BJ (cell line): ENCODE results near the gene UBAC2. TPM values are rescaled to one million over a fixed set of nuclear protein-coding genes. Genes with fewer than 3 reads are reported as not detected.

Source experiments
- CTCF ChIA-PET: fragments of 350-600 bp; formaldehyde crosslinking; extraction: SDS; loops from one replicate; lab custom pipeline; 2021; ENCODE audit warnings: antibody characterized with exemption, inconsistent platforms; lab: Yijun Ruan, JAX
- POLR2A ChIA-PET: fragments of 300-600 bp; sonication (Branson Sonifier 250); formaldehyde crosslinking; extraction: SDS; loops from one replicate; lab custom pipeline; 2021; ENCODE audit warnings: antibody characterized with exemption; lab: Charles Lee
- DNase-seq: peaks from one replicate; pipeline ENCODE4 v3.0.0-alpha.2; 2011; ENCODE audit warnings: low read depth
- H3K27me3 ChIP-seq: 2 replicates; pipeline ENCODE4 v1.6.0; 2011; ENCODE audit warnings: low read length; ENCODE audit not compliant: control insufficient read depth, insufficient read depth
- H3K36me3 ChIP-seq: 2 replicates; pipeline ENCODE4 v1.5.1; 2011; ENCODE audit warnings: low read length; ENCODE audit not compliant: control insufficient read depth, insufficient read depth
- H3K4me3 ChIP-seq: 2 replicates; pipeline ENCODE4 v1.5.1; 2011; ENCODE audit warnings: low read depth, mild to moderate bottlenecking, control low read depth, low read length
- CTCF ChIP-seq: IDR thresholded peaks from 2 replicates; pipeline ENCODE4 v1.5.1; 2011; ENCODE audit warnings: low read depth, mild to moderate bottlenecking, control low read depth, inconsistent platforms, low read length, moderate library complexity; ENCODE audit not compliant: insufficient read depth
- polyA plus RNA-seq: library from polyadenylated mRNA; depleted of rRNA; stranded (reverse); fragments of >200 nt; gene quantifications from 2 replicates; pipeline ENCODE4 v1.2.3, GENCODE V29; 2011

The UBAC2 gene
- polyA plus RNA-seq, 1 experiment = 84.7 TPM

- no peaks in the 10 kb centered on the region for H3K36me3 ChIP-seq
- POLR2A ChIA-PET = no interaction called here
- CTCF ChIA-PET = interaction anchor here (1.4 kb wide), 2 partner anchors 10 to 158 kb away, joined by 3 to 4 read pairs; no protein-coding TSS in a partner anchor
- TF ChIP-seq CTCF = no peak
- H3K27me3 ChIP-seq = no peaks in the 10 kb centered on the region
- H3K4me3 ChIP-seq = no peak overlapping the region
- DNase-seq = no peak
Measured at GRCh38 chr13:99278843-99279242, 78.2 kb downstream of the UBAC2 start.

- TF ChIP-seq CTCF = no peak
- Histone ChIP-seq H3K27me3 (no peaks in the 10 kb centered on the region), H3K36me3 (no peaks in the 10 kb centered on the region), H3K4me3 (no peak overlapping the region)
- CTCF ChIA-PET = interaction anchor here (1.2 to 1.6 kb wide), 3 partner anchors 14 to 157 kb away, joined by 5 to 9 read pairs (median 7); no protein-coding TSS in a partner anchor
- POLR2A ChIA-PET = no interaction called here
- DNase-seq = no peak
Measured at GRCh38 chr13:99279637-99280036, 79.0 kb downstream of the UBAC2 start.

- H3K27me3 ChIP-seq = no peaks in the 10 kb centered on the region
- ChIA-PET POLR2A (no interaction called here), CTCF (interaction anchor here (0.9 to 1.6 kb wide), 5 partner anchors 10 to 156 kb away, joined by 4 to 9 read pairs (median 5); no protein-coding TSS in a partner anchor)
- H3K36me3 ChIP-seq = no peaks in the 10 kb centered on the region
- no peak overlapping the region for H3K4me3 ChIP-seq
- no peak for DNase-seq
- TF ChIP-seq CTCF = no peak
Measured at GRCh38 chr13:99280166-99280565, 79.5 kb downstream of the UBAC2 start.

GRCh38 chr13:99281811-99282263 lies 81.2 kb downstream of the UBAC2 start:
- ChIA-PET POLR2A (no interaction called here), CTCF (interaction anchor here (1.7 to 2.2 kb wide), 2 partner anchors 11 to 155 kb away, joined by 5 to 14 read pairs; no protein-coding TSS in a partner anchor)
- Histone ChIP-seq H3K27me3 (no peaks in the 10 kb centered on the region), H3K36me3 (no peaks in the 10 kb centered on the region), H3K4me3 (no peak overlapping the region)
- no peak for TF ChIP-seq CTCF
- no peak for DNase-seq

GRCh38 chr13:99282264-99283231 lies 81.9 kb downstream of the UBAC2 start:
- DNase-seq = no peak

More at GRCh38 chr13:99282264-99283231, 81.9 kb downstream of the UBAC2 start:
- TF ChIP-seq CTCF = no peak
- no peaks in the 10 kb centered on the region for H3K36me3 ChIP-seq
- H3K4me3 ChIP-seq = no peak overlapping the region
- H3K27me3 ChIP-seq = no peaks in the 10 kb centered on the region
- POLR2A ChIA-PET = no interaction called here
- CTCF ChIA-PET = interaction anchor here (1.0 to 2.2 kb wide), 4 partner anchors 12 to 154 kb away, joined by 4 to 14 read pairs (median 4); no protein-coding TSS in a partner anchor
